ENCODE data around the gene NNT.
"Not testable (repeated sequence)": the region's sequence is repeated elsewhere in the genome, so short reads cannot be mapped to it uniquely, and the experiment has no call there.

Gene NNT

GRCh38 chr5:43602461-43603343 is at the start of gene NNT:
TSS of gene NNT (plus strand) at chr5:43603180. CDS start at chr5:43609196, 6,016 bp downstream.
- DNase-seq (ENCODE audit: low read depth), result peak; percentile 71

- DNase-seq (ENCODE audit: low read depth), result no peak
These were observed 49.6 kb upstream of the NNT start for GRCh38 chr5:43553381-43553780.

DNA sequence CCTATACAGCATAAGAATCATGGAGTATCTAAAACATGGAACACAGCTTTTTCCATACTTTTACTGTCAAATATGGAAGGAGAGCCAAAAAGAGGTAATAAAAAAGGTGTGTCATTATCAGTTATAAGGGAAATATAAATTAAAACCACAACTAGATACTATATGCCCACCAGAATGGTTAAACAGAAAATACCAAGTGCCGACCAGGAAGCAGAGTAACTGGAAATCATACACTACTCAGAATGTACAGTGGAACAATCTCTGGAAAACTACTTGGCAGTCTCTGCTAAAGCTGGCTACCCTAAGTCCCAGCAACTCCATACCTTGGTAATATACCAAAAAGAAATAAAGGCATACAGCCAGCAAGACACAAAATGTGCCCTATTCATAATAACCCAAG is 48.5 kb upstream of the NNT start:
- no peak for DNase-seq (ENCODE audit: low read depth)

- peak; percentile 28 for DNase-seq (ENCODE audit: low read depth)
These were observed 46.9 kb upstream of the NNT start for GRCh38 chr5:43555895-43556606.

- not testable (repeated sequence) for DNase-seq (ENCODE audit: low read depth)
These were observed 46.4 kb upstream of the NNT start for GRCh38 chr5:43556607-43556856.

- peak; percentile 73 for DNase-seq (ENCODE audit: low read depth)
These were observed 46.0 kb upstream of the NNT start, which contains the start of gene PAIP1 for GRCh38 chr5:43556857-43557542. TSS of gene PAIP1 (minus strand) at chr5:43557077. CDS start at chr5:43556846, 231 bp downstream.

DNA sequence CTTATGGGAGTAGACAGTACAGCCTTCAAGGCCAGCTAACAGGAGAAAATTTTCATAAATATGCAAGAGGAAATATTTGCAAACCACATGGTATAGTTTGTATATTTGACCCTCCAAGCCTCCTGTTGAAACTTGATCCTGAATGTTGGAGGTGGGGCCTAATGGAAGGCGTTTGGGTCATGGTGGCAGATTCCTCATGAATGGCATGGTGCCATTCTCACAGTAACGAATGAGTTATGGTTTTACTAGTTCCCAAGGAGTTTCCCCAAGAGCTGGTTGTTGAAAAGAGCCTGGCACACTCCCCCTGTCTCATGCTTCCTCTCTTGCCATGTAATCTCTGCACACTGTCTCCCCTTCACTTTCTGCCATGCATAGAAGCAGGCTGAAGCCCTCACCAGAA is 42.9 kb upstream of the NNT start:
- DNase-seq (ENCODE audit: low read depth), result no peak

DNA sequence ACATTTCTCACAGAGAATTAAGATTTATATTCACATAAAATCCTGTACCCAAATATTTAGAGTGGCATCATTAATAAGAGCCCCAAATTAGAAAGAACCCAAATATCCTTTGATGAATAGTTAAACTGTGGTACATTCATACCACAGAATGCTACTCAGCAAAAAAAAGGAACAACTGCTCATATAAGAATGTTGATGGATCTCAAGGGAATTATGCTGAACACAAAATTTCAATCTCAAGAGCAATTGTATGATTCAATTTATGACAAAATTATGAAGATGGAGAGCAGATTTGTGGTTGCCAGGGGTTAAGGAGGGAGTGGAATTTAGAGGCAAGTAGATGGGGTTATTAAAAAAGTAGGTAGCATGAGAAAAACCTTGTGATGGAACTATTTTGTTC is 41.6 kb upstream of the NNT start:
- DNase-seq (ENCODE audit: low read depth), result no peak

DNA sequence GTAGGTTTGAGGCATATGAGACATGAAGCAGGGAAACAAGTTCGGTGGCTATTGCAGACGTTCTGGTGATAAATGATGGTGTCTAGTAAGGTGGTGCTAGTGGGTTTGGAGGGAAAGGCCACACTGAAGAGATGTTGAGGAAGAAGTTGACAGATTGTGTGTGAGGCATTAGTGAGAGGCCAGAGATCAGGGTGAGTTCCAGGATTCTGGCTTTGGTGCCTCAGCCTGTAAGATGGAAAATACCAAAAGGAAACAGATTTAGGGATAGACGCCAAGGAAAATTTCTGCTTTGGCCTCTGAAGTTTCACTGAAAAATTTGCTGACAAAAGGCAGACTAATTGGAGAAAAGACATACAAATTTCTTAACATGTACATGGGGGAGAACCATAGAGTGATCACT is 39.7 kb upstream of the NNT start:
- DNase-seq (ENCODE audit: low read depth), result no peak

DNA sequence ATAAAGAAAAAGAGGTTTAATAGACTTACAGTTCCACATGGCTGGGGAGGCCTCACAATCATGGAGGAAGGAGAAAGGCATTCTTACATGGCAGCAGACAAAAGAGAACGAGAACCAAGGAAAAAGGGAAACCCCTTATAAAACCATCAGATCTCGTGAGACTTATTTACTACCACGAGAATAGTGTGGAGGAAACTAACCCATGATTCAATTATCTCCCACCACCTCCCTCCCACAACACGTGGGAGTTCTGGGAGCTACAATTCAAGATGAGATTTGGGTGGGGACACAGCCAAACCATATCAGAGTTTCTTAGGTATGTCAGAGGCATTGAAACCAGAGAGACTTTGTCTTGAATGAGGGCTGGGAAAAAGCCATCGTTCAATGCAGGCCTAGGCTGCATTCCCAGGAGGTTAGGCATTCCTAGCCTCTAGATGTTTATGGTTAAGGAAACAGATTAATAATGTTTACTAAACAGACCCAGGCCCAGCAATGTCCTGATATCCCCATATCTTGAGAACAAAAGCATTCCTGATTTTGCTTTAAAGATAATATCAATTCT is 38.6 kb upstream of the NNT start:
- no peak for DNase-seq (ENCODE audit: low read depth)

DNA sequence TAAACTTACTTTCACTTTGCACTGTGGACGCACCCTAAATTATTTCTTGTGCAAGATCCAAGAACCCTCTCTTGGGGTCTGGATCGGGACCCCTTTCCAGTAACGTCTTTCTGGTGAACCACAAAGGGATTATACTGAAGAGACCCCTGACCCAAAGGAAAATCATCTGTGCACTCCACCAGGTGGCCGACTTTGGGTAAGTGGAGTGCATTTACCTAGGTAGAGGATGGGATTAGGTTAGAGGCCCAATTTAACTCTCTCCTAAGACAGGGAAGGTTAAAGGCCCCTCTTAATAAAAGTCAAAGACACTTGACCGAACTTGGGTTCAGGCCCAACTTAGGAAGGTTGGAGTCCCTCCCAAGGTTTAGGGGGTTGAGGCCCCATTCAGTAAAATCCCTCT is 37.9 kb upstream of the NNT start:
- no peak for DNase-seq (ENCODE audit: low read depth)

DNA sequence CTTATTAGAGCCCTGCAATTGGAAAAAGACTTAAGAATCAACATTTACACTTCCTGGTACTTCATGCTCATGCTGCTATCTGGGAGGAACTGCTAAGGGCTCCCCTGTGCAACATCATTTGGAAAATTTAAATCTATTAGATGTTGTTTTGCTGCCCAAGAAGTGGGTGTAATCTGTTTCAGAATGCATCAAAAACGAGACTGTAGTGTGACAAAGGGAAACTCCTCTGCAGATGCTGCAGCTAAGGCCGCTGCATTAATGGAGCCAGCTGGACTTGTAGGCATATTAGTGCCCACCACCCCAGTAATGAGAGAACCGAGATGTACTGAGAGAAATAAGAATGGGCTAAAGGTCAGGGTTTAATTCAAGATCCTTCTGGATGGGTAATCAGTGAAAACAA is 35.0 kb upstream of the NNT start:
- DNase-seq (ENCODE audit: low read depth), result no peak

- DNase-seq (ENCODE audit: low read depth), result no peak
These were observed 33.7 kb upstream of the NNT start for GRCh38 chr5:43569236-43569746.

DNA sequence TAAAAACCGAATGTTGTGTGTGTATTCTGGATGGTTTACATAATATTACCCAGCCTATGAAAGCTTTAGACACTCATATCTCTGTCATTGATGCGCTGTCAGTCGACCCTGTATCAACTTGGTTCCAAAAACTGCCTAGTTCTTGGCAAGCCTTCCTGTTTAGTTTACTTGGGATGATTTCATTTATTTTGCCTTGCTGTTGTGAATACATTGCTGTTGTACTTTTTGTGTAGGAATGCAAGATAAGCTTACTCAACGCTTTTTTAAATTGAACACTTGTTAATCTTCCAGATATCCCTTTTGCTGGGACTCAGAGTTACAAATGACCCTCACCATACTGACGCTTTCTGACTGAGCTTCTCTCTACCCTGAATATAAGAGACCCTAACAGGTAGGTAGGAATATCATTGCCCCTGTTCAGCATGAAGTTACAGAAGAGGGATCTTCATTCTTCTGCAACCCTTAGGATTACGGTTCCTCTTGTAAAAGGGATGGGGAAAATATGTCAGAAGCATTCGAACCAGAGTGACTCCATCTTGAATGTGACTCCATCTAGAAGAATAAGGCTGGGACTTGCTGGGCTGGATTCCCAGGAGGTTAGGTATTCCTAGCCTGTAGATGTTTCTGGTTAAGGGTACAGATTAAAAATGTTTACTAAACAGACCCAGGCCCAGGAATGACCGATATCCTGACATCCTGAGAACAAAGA is 32.4 kb upstream of the NNT start:
- DNase-seq (ENCODE audit: low read depth), result no peak

DNA sequence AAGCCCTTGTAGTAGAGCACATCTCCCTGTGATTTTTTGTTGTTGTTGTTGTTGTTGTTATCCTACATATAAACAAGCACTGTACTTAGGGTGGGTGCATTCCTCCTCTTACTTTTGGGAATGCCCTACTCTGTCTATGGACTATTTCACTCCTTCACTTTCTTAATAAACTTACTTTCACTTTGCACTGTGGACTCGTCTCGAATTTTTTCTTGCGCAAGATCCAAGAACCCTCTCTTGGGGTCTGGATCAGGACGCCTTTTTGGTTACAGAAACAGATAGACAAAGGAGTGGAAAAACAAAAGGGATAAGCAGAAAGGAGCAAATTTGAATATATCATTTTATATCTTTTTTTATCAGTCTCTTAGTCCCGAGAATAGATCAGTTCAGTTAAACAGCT is 31.7 kb upstream of the NNT start:
- no peak for DNase-seq (ENCODE audit: low read depth)

DNA sequence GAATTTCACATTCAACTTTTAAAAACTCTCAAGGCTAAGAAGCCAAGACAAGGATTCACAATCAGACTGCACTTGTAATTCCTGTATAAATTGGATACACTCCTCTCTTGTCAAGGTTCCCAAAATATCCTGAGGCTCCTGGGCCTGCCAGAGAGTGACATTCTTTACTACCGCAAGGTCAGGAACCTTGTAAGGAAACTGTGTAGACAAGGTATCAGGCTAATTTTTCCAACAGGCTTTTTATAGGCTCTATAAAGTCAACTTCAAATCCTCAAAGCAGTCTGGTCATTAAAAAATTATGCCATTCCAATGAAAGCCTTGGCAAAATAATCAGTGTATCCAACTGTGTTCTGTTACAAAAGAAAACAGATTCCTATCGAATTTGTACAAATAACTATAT is 30.6 kb upstream of the NNT start:
- DNase-seq (ENCODE audit: low read depth), result no peak

- no peak for DNase-seq (ENCODE audit: low read depth)
These were observed 29.9 kb upstream of the NNT start for GRCh38 chr5:43573058-43573457.

- DNase-seq (ENCODE audit: low read depth), result not testable (repeated sequence)
These were observed 22.4 kb upstream of the NNT start for GRCh38 chr5:43580402-43581210.

- no peak for DNase-seq (ENCODE audit: low read depth)
These were observed 21.6 kb upstream of the NNT start for GRCh38 chr5:43581398-43581797.

GRCh38 chr5:43582082-43583005 is 20.6 kb upstream of the NNT start:
- no peak for DNase-seq (ENCODE audit: low read depth)
